Upper lobe of left lung (tissue), 6 donors: Measurements from ENCODE around the gene TSSK3. TPM values are rescaled to one million over a fixed set of nuclear protein-coding genes. Genes with fewer than 3 reads are reported as not detected.

Experiments
- ATAC-seq, 2 donors: fragments of 200-7000 bp; cut with Tn5 transposase; one replicate each; pipeline ENCODE4 v1.9.1; 2022; ENCODE audit warnings: mild to moderate bottlenecking in 2 of 2, moderate library complexity in 2 of 2; ENCODE audit not compliant: low FRiP score in 2 of 2
- DNase-seq, 2 donors: peaks; one replicate each; pipeline ENCODE4 v3.0.0-alpha.2; 2019 to 2020
- H3K27ac ChIP-seq, 4 donors: fragments of 200-600 bp; sonication (generic); one replicate each; pipeline ENCODE4 v1.5.1; 2016 to 2019
- H3K27me3 ChIP-seq, 4 donors: fragments of 200-600 bp; sonication (generic); one replicate each; pipeline ENCODE4 v1.5.1; 2017 to 2019
- H3K36me3 ChIP-seq, 4 donors: fragments of 200-600 bp; sonication (generic); one replicate each; pipeline ENCODE4 v1.5.1; 2016 to 2019
- H3K4me1 ChIP-seq, 4 donors: fragments of 200-600 bp; sonication (generic); one replicate each; pipeline ENCODE4 v1.5.1; 2018 to 2019
- H3K4me3 ChIP-seq, 4 donors: fragments of 200-600 bp; sonication (generic); one replicate each; pipeline ENCODE4 v1.5.1; 2017 to 2019; ENCODE audit warnings: mild to moderate bottlenecking in 2 of 4, moderate library complexity in 1 of 4
- H3K9me3 ChIP-seq, 4 donors: fragments of 200-600 bp; sonication (generic); one replicate each; pipeline ENCODE4 v1.5.1; 2018 to 2019
- CTCF ChIP-seq, 6 experiments: fragments of 450-650 bp in 4 of 6; fragments of 200-600 bp in 2 of 6; sonication (generic) in 2 of 6; IDR thresholded peaks; one replicate each; pipeline ENCODE4 v1.5.1; 2016 to 2019; ENCODE audit warnings: antibody characterized with exemption in 6 of 6
- EP300 ChIP-seq, 4 donors: sonication (generic); formaldehyde crosslinking; IDR thresholded peaks; one replicate each; pipeline ENCODE4 v1.5.1; 2017; ENCODE audit warnings: antibody characterized with exemption in 4 of 4, control low read depth in 2 of 4
- POLR2A ChIP-seq, 4 donors: fragments of 450-650 bp; IDR thresholded peaks; one replicate each; pipeline ENCODE4 v1.5.1; 2016 to 2017; ENCODE audit warnings: antibody characterized with exemption in 4 of 4, mild to moderate bottlenecking in 2 of 4
- POLR2AphosphoS5 ChIP-seq, 2 donors: sonication (generic); formaldehyde crosslinking; IDR thresholded peaks; one replicate each; pipeline ENCODE4 v1.5.1; 2017; ENCODE audit warnings: antibody characterized with exemption in 2 of 2
- WGBS, 2 donors: methylation state at CpG; one replicate each; pipeline ENCODE4 v1.1.5; 2017 to 2018; 5-methylcytosine and 5-hydroxymethylcytosine counted together
- total RNA-seq, 6 donors: library from RNA; depleted of rRNA in 4 of 6; stranded (reverse); fragments of >200 nt in 4 of 6; gene quantifications; one replicate each; pipeline versions ENCODE4 v1.1.0 to v1.2.1, GENCODE V29; 2016 to 2021
- donor health status: DM: no; HTN: no; CAD: no; lungs with moderate emphysema.
- donor health status: DM: no; HTN: yes; CAD: no; lungs with severe emphysema.

The TSSK3 gene
- total RNA-seq, 6 donors from 2014 or later, result 1.2 to 2.3 (median 1.8) TPM; not detected in 2

- no peaks in the 10 kb centered on the region for H3K9me3 ChIP-seq
- H3K27ac ChIP-seq, result peak within 1 kb of the TSS; percentile 72 to 89 (median 78)
- ATAC-seq (peak; percentile 20 to 79), DNase-seq (peak; percentile 78 to 96)
- peak within 1 kb of the TSS; percentile 63 to 87 (median 79) for H3K4me3 ChIP-seq
- TF ChIP-seq POLR2AphosphoS5 (IDR thresholded peaks at IDR 0.05) (peak; percentile 64 to 92), CTCF (IDR thresholded peaks at IDR 0.05) (no peak), POLR2A (IDR thresholded peaks at IDR 0.05) (peak in 3 of 4 donors; percentile 54 to 83 (median 82)), EP300 (IDR thresholded peaks at IDR 0.05) (peak in 1 of 4 donors; percentile 19)
- H3K27me3 ChIP-seq, result no peaks in the 10 kb centered on the region
- H3K36me3 ChIP-seq, result peaks cover 13 to 27% (median 18%) of the 10 kb centered on the region in 4 donors
- H3K4me1 ChIP-seq, result peaks cover 41 to 64% (median 47%) of the 10 kb centered on the region in 4 donors
- 7% methylated on average over 15 of the region's 95 CpGs; no CpG with 5 or more reads in 1 of the 2 donors for WGBS, 2 donors
Observed at GRCh38 chr1:32335790-32336590, 26.3 kb upstream of the TSSK3 start, which contains the start of gene MARCKSL1. Gene MARCKSL1, minus strand, starts transcription at chr1:32336233. Its CDS starts 200 bp downstream, at chr1:32336033.

- 44% methylated on average over 13 of the region's 15 CpGs; no CpG with 5 or more reads in 1 of the 2 donors for WGBS, 2 donors
- H3K36me3 ChIP-seq, result peaks cover 8 to 21% (median 14%) of the 10 kb centered on the region in 4 donors
- DNase-seq, result no peak
- TF ChIP-seq EP300 (IDR thresholded peaks at IDR 0.05) (no peak), POLR2A (IDR thresholded peaks at IDR 0.05) (no peak), CTCF (IDR thresholded peaks at IDR 0.05) (no peak), POLR2AphosphoS5 (IDR thresholded peaks at IDR 0.05) (no peak)
- peaks cover 41 to 64% (median 48%) of the 10 kb centered on the region in 4 donors for H3K4me1 ChIP-seq
- peak in 1 of 2 donors; percentile 7 for ATAC-seq
- H3K27me3 ChIP-seq, result no peaks in the 10 kb centered on the region
- peak overlapping the region in 3 of 4 donors; percentile 63 to 87 (median 76) for H3K4me3 ChIP-seq
- no peaks in the 10 kb centered on the region for H3K9me3 ChIP-seq
- H3K27ac ChIP-seq, result peak overlapping the region; percentile 72 to 89 (median 78)
Observed at GRCh38 chr1:32336591-32336932, 25.8 kb upstream of the TSSK3 start.

GRCh38 chr1:32336963-32337675 is 25.2 kb upstream of the TSSK3 start:
- peak in 1 of 2 donors; percentile 76 for DNase-seq
- ATAC-seq, result peak; percentile 57 to 74
- Histone ChIP-seq H3K4me1 (peaks cover 41 to 66% (median 53%) of the 10 kb centered on the region in 4 donors), H3K27ac (peak overlapping the region; percentile 72 to 89 (median 78)), H3K36me3 (peaks cover 2 to 16% (median 9%) of the 10 kb centered on the region in 4 donors), H3K27me3 (no peaks in the 10 kb centered on the region), H3K9me3 (no peaks in the 10 kb centered on the region), H3K4me3 (peak overlapping the region in 1 of 4 donors; percentile 87)
- TF ChIP-seq POLR2AphosphoS5 (IDR thresholded peaks at IDR 0.05), result no peak
- 20 to 65% methylated on average over 1 to 4 of the region's 8 CpGs for WGBS, 2 donors

- DNase-seq, result peak; percentile 57 to 84
- ATAC-seq, result peak; percentile 19 to 38
- Histone ChIP-seq H3K36me3 (peaks cover 0 to 6% (median under 1%) of the 10 kb centered on the region in 4 donors), H3K4me1 (peaks cover 44 to 62% (median 51%) of the 10 kb centered on the region in 4 donors), H3K9me3 (no peaks in the 10 kb centered on the region), H3K4me3 (no peak overlapping the region), H3K27ac (peak overlapping the region in 3 of 4 donors; percentile 16 to 89 (median 58)), H3K27me3 (no peaks in the 10 kb centered on the region)
- WGBS, 2 donors, result 20 to 58% methylated on average over 1 to 16 of the region's 16 CpGs
- TF ChIP-seq POLR2AphosphoS5 (IDR thresholded peaks at IDR 0.05) (no peak), POLR2A (IDR thresholded peaks at IDR 0.05) (no peak), CTCF (IDR thresholded peaks at IDR 0.05) (no peak), EP300 (IDR thresholded peaks at IDR 0.05) (no peak)
Observed at GRCh38 chr1:32337855-32338636, 24.3 kb upstream of the TSSK3 start.
